Loucy (cell line): ENCODE results near the gene KYNU.

Source experiments
- H2AFZ ChIP-seq: fragments of 200-600 bp; sonication (generic); 2 replicates; pipeline ENCODE4 v1.6.0; 2016; ENCODE audit warnings: antibody characterized with exemption, mild to moderate bottlenecking, low read length, moderate library complexity
- H3F3A ChIP-seq: fragments of 200-600 bp; 2 replicates; pipeline ENCODE4 v1.6.0; 2016; ENCODE audit warnings: antibody characterized with exemption, low read depth, mild to moderate bottlenecking
- H3K27me3 ChIP-seq: fragments of 200-600 bp; sonication (generic); 2 replicates; pipeline ENCODE4 v1.6.1; 2014; ENCODE audit warnings: low read length, mild to moderate bottlenecking; ENCODE audit not compliant: insufficient read depth, poor library complexity, severe bottlenecking
- H3K36me3 ChIP-seq: fragments of 200-600 bp; sonication (generic); 2 replicates; pipeline ENCODE4 v1.6.1; 2016; ENCODE audit warnings: low read length; ENCODE audit not compliant: insufficient read depth
- H3K4me1 ChIP-seq: fragments of 200-600 bp; sonication (generic); 2 replicates; pipeline ENCODE4 v1.5.1; 2014; ENCODE audit warnings: low read length, mild to moderate bottlenecking; ENCODE audit not compliant: insufficient read depth, poor library complexity, severe bottlenecking
- H3K4me2 ChIP-seq: fragments of 200-600 bp; sonication (generic); 2 replicates; pipeline ENCODE4 v1.6.0; 2014; ENCODE audit warnings: antibody characterized with exemption, low read length, low read depth, mild to moderate bottlenecking; ENCODE audit not compliant: poor library complexity, severe bottlenecking
- H3K4me3 ChIP-seq: fragments of 200-600 bp; sonication (generic); 2 replicates; pipeline ENCODE4 v1.5.1; 2014; ENCODE audit warnings: low read length, mild to moderate bottlenecking, mixed read lengths; ENCODE audit not compliant: poor library complexity, severe bottlenecking
- H3K79me2 ChIP-seq: fragments of 200-600 bp; sonication (generic); 2 replicates; pipeline ENCODE4 v1.6.1; 2014; ENCODE audit warnings: low read length; ENCODE audit not compliant: insufficient read depth
- H3K9ac ChIP-seq: fragments of 200-600 bp; sonication (generic); 2 replicates; pipeline ENCODE4 v1.6.0; 2014; ENCODE audit warnings: mild to moderate bottlenecking, low read depth, low read length, moderate library complexity; ENCODE audit not compliant: poor library complexity, severe bottlenecking
- H3K9me2 ChIP-seq: fragments of 200-600 bp; sonication (generic); replicated peaks from 2 replicates; pipeline ENCODE4 v1.6.1; 2016; ENCODE audit warnings: low read depth, low read length, mixed read lengths
- H3K9me3 ChIP-seq: fragments of 200-600 bp; sonication (generic); 2 replicates; pipeline ENCODE4 v1.6.1; 2014; ENCODE audit warnings: mild to moderate bottlenecking, antibody characterized with exemption, low read length, low read depth; ENCODE audit not compliant: insufficient read depth
- H4K20me1 ChIP-seq: fragments of 200-600 bp; sonication (generic); 2 replicates; pipeline ENCODE4 v1.6.0; 2014; ENCODE audit warnings: antibody characterized with exemption, low read length, mild to moderate bottlenecking; ENCODE audit not compliant: insufficient read depth, poor library complexity, severe bottlenecking
- EZH2phosphoT487 ChIP-seq: fragments of 200-600 bp; IDR thresholded peaks from 2 replicates; pipeline ENCODE4 v1.6.1; 2018; ENCODE audit warnings: antibody characterized with exemption, mild to moderate bottlenecking, moderate library complexity, borderline replicate concordance
- TF ChIP-seq, protein P1 (sequence below): fragments of 200-600 bp; sonication (generic); conservative IDR thresholded peaks from 2 replicates; pipeline ENCODE4 v1.5.1; 2014; ENCODE audit warnings: mild to moderate bottlenecking, antibody characterized with exemption, low read length

The KYNU gene

DNA sequence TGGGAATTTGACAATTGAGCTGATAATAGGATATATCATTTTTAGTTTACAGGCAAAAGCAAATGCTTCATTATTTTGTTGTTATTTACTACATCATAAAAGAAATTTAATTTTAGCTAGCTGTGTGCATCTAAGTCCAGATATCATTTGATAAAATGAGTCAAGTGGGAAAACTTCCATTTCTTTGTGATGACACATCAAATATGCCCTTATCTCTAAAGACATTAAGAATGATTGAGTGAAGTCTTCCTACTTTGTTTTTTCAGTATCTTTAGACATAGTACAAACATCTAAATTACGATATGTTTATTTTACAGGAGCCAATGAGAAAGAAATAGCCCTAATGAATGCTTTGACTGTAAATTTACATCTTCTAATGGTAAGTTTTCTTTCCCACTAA is 77.0 kb downstream of the KYNU start:
- Histone ChIP-seq H3K4me3 (no peak overlapping the region), H3K9me3 (no peaks in the 10 kb centered on the region), H3K9ac (no peak overlapping the region), H3K27me3 (no peaks in the 10 kb centered on the region), H4K20me1 (no peaks in the 10 kb centered on the region), H3K36me3 (no peaks in the 10 kb centered on the region), H3K79me2 (no peaks in the 10 kb centered on the region), H3F3A (no peaks in the 10 kb centered on the region), H2AFZ (no peak overlapping the region), H3K4me1 (no peaks in the 10 kb centered on the region), H3K4me2 (no peak overlapping the region), H3K9me2 (no peaks in the 10 kb centered on the region)
- TF ChIP-seq, protein P1, sequence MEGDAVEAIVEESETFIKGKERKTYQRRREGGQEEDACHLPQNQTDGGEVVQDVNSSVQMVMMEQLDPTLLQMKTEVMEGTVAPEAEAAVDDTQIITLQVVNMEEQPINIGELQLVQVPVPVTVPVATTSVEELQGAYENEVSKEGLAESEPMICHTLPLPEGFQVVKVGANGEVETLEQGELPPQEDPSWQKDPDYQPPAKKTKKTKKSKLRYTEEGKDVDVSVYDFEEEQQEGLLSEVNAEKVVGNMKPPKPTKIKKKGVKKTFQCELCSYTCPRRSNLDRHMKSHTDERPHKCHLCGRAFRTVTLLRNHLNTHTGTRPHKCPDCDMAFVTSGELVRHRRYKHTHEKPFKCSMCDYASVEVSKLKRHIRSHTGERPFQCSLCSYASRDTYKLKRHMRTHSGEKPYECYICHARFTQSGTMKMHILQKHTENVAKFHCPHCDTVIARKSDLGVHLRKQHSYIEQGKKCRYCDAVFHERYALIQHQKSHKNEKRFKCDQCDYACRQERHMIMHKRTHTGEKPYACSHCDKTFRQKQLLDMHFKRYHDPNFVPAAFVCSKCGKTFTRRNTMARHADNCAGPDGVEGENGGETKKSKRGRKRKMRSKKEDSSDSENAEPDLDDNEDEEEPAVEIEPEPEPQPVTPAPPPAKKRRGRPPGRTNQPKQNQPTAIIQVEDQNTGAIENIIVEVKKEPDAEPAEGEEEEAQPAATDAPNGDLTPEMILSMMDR = no peak
- no peak for TF ChIP-seq EZH2phosphoT487

DNA sequence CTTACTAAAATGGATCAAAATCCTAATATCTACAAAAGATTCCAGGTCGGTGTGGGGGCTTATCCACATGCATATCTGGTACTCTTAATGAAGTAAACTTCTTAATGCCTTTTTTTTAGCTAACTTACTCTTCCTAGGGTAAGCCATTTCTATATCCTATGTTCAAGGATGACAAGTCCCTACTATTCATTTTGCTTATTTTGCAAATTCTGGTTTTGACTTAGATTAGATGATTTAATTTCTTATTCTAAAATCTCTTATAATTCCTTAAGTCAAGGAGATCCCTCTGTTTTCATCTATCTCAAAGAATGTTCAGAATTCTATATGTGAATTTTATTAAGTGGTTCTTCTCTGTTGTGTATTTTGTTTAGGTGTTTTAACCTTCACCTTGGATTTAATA is 79.7 kb downstream of the KYNU start:
- no peaks in the 10 kb centered on the region for H3K36me3 ChIP-seq
- no peaks in the 10 kb centered on the region for H3F3A ChIP-seq
- H3K9me3 ChIP-seq = no peaks in the 10 kb centered on the region
- no peak overlapping the region for H3K4me3 ChIP-seq
- no peak overlapping the region for H2AFZ ChIP-seq
- H3K79me2 ChIP-seq = no peaks in the 10 kb centered on the region
- H3K27me3 ChIP-seq = no peaks in the 10 kb centered on the region
- H3K4me2 ChIP-seq = no peak overlapping the region
- no peak overlapping the region for H3K9ac ChIP-seq
- H4K20me1 ChIP-seq = no peaks in the 10 kb centered on the region
- H3K4me1 ChIP-seq = no peaks in the 10 kb centered on the region
- TF ChIP-seq EZH2phosphoT487 = no peak
- TF ChIP-seq, protein P1 = no peak
- no peaks in the 10 kb centered on the region for H3K9me2 ChIP-seq

DNA sequence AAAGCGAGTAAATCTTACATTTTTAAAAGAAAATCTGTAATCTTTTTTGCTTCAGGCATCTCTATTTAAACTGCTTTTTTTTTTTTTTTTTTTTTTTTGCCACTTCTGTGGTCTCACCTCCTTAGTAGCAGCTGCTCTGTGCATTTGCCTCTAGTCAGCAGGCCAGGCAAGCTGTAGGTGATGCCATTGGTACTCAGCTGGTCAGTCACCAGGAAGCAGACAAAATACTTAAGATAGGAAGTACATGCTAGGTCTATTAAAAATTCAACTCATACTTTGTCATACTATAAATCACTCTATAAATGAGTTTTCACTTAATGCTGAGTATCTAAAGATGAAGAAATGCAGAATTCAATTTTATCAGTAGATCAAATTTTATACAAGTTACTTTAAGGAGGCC is 83.7 kb downstream of the KYNU start:
- no peak overlapping the region for H2AFZ ChIP-seq
- no peaks in the 10 kb centered on the region for H3F3A ChIP-seq
- no peak overlapping the region for H3K4me3 ChIP-seq
- no peaks in the 10 kb centered on the region for H3K27me3 ChIP-seq
- TF ChIP-seq, protein P1 = no peak
- TF ChIP-seq EZH2phosphoT487 = no peak
- H3K79me2 ChIP-seq = no peaks in the 10 kb centered on the region
- H4K20me1 ChIP-seq = no peaks in the 10 kb centered on the region
- no peak overlapping the region for H3K9ac ChIP-seq
- H3K36me3 ChIP-seq = no peaks in the 10 kb centered on the region
- H3K4me2 ChIP-seq = no peak overlapping the region
- H3K9me3 ChIP-seq = no peaks in the 10 kb centered on the region
- H3K4me1 ChIP-seq = no peaks in the 10 kb centered on the region
- H3K9me2 ChIP-seq = no peaks in the 10 kb centered on the region
